ENCODE data around the gene TOR1AIP1. TPM values are rescaled to one million over a fixed set of nuclear protein-coding genes. Genes with fewer than 3 reads are reported as not detected.

The TOR1AIP1 gene
- total RNA-seq, 1 donor from 2014 or later: 40.7 TPM

- Histone ChIP-seq H3K4me3 (no peak overlapping the region), H3K9me3 (replicated peaks) (peaks cover 12% of the 10 kb centered on the region), H3K4me1 (peaks cover 64% of the 10 kb centered on the region), H3K27ac (replicated peaks) (no peak overlapping the region), H3K27me3 (ENCODE audit: low read depth) (no peaks in the 10 kb centered on the region), H3K36me3 (no peaks in the 10 kb centered on the region)
- intact Hi-C loops (cut with micrococcal nuclease): no loop called here
- no peak for TF ChIP-seq CTCF (IDR thresholded peaks at IDR 0.05; ENCODE audit: borderline replicate concordance)
- DNase-seq: no peak
Measured at GRCh38 chr1:179966551-179966950, 84.5 kb downstream of the TOR1AIP1 start.

DNA sequence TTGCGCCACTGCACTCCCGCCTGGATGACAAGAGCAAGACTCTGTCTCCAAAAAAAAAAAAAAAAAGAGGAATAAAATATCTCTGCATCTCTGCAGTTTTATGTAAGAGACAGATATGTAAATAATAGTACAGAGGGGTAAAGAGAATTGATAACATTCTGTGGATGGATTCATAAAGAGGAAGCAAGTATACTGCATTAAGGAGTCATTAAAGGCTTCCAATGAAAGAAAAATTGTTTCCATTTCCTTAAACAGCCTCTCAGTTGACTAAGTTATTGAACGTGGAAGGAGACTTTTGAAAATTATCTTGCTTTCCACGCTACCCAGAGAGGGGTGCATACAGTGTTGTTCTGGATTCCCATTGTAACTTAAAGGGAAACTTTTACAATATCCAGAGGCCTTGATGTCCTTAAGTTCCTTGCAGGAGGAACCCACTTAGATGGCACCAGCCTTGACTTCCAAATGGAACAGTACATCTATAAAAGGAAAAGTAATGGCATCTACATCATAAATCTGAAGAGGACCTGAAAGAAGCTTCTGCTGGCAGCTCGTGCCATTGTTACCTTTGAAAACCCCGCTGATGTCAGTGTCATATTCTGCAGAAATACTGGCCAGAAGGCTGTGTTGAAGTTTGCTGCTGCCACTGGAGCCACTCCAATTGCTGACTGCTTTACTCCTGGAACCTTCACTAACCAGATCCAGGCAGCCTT is 86.4 kb downstream of the TOR1AIP1 start:
- no peaks in the 10 kb centered on the region for H3K27me3 ChIP-seq (ENCODE audit: low read depth)
- intact Hi-C loops (cut with micrococcal nuclease): no loop called here
- no peak for DNase-seq
- H3K27ac ChIP-seq (replicated peaks): peak overlapping the region; percentile 84
- peaks cover 81% of the 10 kb centered on the region for H3K4me1 ChIP-seq
- no peak overlapping the region for H3K4me3 ChIP-seq
- H3K36me3 ChIP-seq: no peaks in the 10 kb centered on the region
- H3K9me3 ChIP-seq (replicated peaks): peaks cover 12% of the 10 kb centered on the region
- no peak for TF ChIP-seq CTCF (IDR thresholded peaks at IDR 0.05; ENCODE audit: borderline replicate concordance)

GRCh38 chr1:179968994-179969919 is 87.2 kb downstream of the TOR1AIP1 start:
- Histone ChIP-seq H3K27ac (replicated peaks) (peak overlapping the region; percentile 84), H3K9me3 (replicated peaks) (peaks cover 12% of the 10 kb centered on the region), H3K4me1 (peaks cover 84% of the 10 kb centered on the region), H3K27me3 (ENCODE audit: low read depth) (no peaks in the 10 kb centered on the region), H3K36me3 (no peaks in the 10 kb centered on the region), H3K4me3 (peak overlapping the region; percentile 34)
- intact Hi-C loops (cut with micrococcal nuclease): no loop called here
- DNase-seq: no peak
- TF ChIP-seq CTCF (IDR thresholded peaks at IDR 0.05; ENCODE audit: borderline replicate concordance): no peak

Other genes starting within 250 kb of the TOR1AIP1 start
- gene FAM163A, start 139.0 kb upstream of the TOR1AIP1 start, total RNA-seq: 0.16 TPM
- 48.1 TPM for gene TOR1AIP2, start 4.5 kb upstream of the TOR1AIP1 start, total RNA-seq
- 34.7 TPM for gene CEP350, start 72.5 kb downstream of the TOR1AIP1 start, total RNA-seq